ENCODE measurements around the gene ACY1. TPM values are rescaled to one million over a fixed set of nuclear protein-coding genes. Genes with fewer than 3 reads are reported as not detected.
"Not testable (repeated sequence)": the region's sequence is repeated elsewhere in the genome, so short reads cannot be mapped to it uniquely, and the experiment has no call there.

Gene ACY1
- total RNA-seq, 2 experiments from 2014 or later: 18.1 to 21.3 TPM

GRCh38 chr3:52026041-52026440, 42.7 kb downstream of the ACY1 start:
- ATAC-seq: no peak
- Mint-ChIP-seq H3K27me3 (no peaks in the 10 kb centered on the region), H3K4me3 (no peak overlapping the region), H3K36me3 (no peaks in the 10 kb centered on the region), H3K27ac (no peak overlapping the region), H3K9me3 (ENCODE audit: low read depth) (no peaks in the 10 kb centered on the region), H3K4me1 (no peaks in the 10 kb centered on the region)
- no peak for DNase-seq
- CTCF ChIA-PET: no interaction called here

DNA sequence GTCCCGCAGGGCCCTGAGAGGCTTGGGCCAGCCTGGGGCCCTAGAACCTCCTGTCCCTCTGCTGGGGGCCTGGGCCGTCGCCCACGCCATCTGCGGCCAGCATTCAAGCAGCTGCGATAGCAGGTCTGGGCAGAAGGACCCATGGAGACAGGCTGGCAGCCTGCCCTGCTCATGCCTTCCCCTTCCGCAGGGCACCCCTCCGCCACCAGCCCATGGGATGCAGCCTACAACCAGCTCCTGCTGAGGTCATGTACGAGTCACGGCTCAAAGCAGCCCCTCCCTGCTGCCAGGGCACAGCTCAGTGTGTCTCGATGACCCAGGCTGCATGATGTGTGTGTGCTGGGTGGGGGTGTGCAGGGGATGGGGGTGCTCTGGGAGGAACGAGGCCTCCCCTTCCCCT, 45.2 kb downstream of the ACY1 start:
- CTCF ChIA-PET: interaction anchor here (0.6 to 1.5 kb wide), 4 partner anchors 27 to 384 kb away, joined by 3 to 5 read pairs (median 3); no protein-coding TSS in a partner anchor
- H3K9me3 Mint-ChIP-seq (ENCODE audit: low read depth): no peaks in the 10 kb centered on the region
- H3K27ac Mint-ChIP-seq: no peak overlapping the region
- H3K27me3 Mint-ChIP-seq: no peaks in the 10 kb centered on the region
- no peaks in the 10 kb centered on the region for H3K36me3 Mint-ChIP-seq
- no peak overlapping the region for H3K4me3 Mint-ChIP-seq
- no peak for ATAC-seq
- DNase-seq: no peak
- no peaks in the 10 kb centered on the region for H3K4me1 Mint-ChIP-seq

DNA sequence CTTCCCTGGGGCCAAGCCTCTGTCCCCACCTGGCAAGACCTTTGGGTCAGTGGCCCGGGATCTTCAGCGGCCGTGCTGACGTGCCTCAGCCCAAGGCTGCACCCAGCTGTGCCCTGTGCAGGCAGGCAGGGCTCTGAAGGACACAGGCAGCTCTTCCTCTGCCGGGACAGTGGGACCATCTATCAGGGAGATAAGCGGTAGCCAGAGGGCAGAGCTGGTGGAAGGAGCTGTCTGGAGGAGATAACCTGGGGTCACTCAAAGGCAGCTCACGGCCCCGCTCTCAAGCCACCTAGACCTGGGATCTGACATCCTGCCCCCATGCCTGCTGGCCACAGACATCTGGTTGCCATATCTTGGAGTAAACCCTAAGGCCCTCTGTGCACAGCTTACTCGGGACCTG, 45.7 kb downstream of the ACY1 start:
- CTCF ChIA-PET: interaction anchor here (0.6 to 1.5 kb wide), 4 partner anchors 14 to 222 kb away, joined by 3 to 5 read pairs (median 3); no protein-coding TSS in a partner anchor
- H3K4me3 Mint-ChIP-seq: no peak overlapping the region
- no peak for ATAC-seq

DNA sequence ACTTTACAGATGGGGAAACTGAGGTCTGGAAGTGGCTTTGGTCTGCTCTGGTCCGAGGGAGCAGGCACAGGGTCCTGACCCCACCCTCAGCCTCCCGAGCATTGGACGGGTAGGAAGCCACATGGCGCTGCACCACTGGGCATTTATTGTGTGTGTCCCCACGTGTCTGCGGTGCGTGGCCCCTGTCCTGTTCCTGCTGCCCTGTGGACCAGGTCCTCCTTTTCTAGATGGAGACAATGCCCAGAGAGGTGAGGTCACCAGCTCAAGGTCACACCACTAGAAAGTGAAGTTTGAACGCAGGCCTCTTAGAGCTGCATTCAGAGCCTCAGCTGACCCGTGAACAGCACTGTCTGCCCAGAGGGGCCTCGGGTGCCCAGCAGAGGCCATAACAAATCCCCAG, 46.2 kb downstream of the ACY1 start:
- CTCF ChIA-PET: interaction anchor here (0.6 to 1.5 kb wide), 4 partner anchors 15 to 221 kb away, joined by 3 to 5 read pairs (median 3); no protein-coding TSS in a partner anchor
- no peaks in the 10 kb centered on the region for H3K4me1 Mint-ChIP-seq
- DNase-seq (no peak), ATAC-seq (no peak)
- H3K4me3 Mint-ChIP-seq: no peak overlapping the region
- H3K36me3 Mint-ChIP-seq: no peaks in the 10 kb centered on the region
- H3K27ac Mint-ChIP-seq: no peak overlapping the region
- no peaks in the 10 kb centered on the region for H3K27me3 Mint-ChIP-seq
- H3K9me3 Mint-ChIP-seq (ENCODE audit: low read depth): no peaks in the 10 kb centered on the region

More for the DNA sequence above, 45.7 kb downstream of the ACY1 start:
- no peak for DNase-seq
- Mint-ChIP-seq H3K27ac (no peak overlapping the region), H3K9me3 (ENCODE audit: low read depth) (no peaks in the 10 kb centered on the region), H3K27me3 (no peaks in the 10 kb centered on the region), H3K4me1 (no peaks in the 10 kb centered on the region), H3K36me3 (no peaks in the 10 kb centered on the region)

GRCh38 chr3:52030714-52031310, 47.5 kb downstream of the ACY1 start:
- CTCF ChIA-PET: interaction anchor here (1.7 kb wide), 1 partner anchor 29 kb away, joined by 6 read pairs; no protein-coding TSS in a partner anchor

GRCh38 chr3:52031896-52032295, 48.6 kb downstream of the ACY1 start:
- H3K27ac Mint-ChIP-seq: no peak overlapping the region
- H3K4me3 Mint-ChIP-seq: no peak overlapping the region
- DNase-seq: no peak
- no peaks in the 10 kb centered on the region for H3K4me1 Mint-ChIP-seq
- H3K9me3 Mint-ChIP-seq (ENCODE audit: low read depth): no peaks in the 10 kb centered on the region
- CTCF ChIA-PET: interaction anchor here (0.9 to 1.7 kb wide), 3 partner anchors 21 to 58 kb away, joined by 3 to 6 read pairs (median 3); partner anchors contain the start of gene ABHD14B
- no peaks in the 10 kb centered on the region for H3K27me3 Mint-ChIP-seq
- ATAC-seq: no peak
- no peaks in the 10 kb centered on the region for H3K36me3 Mint-ChIP-seq

More at GRCh38 chr3:52030714-52031310, 47.5 kb downstream of the ACY1 start:
- H3K4me3 Mint-ChIP-seq: no peak overlapping the region
- peak; percentile 16 for ATAC-seq
- no peaks in the 10 kb centered on the region for H3K36me3 Mint-ChIP-seq
- no peak for DNase-seq
- H3K4me1 Mint-ChIP-seq: no peaks in the 10 kb centered on the region
- no peak overlapping the region for H3K27ac Mint-ChIP-seq
- H3K9me3 Mint-ChIP-seq (ENCODE audit: low read depth): no peaks in the 10 kb centered on the region
- H3K27me3 Mint-ChIP-seq: no peaks in the 10 kb centered on the region

DNA sequence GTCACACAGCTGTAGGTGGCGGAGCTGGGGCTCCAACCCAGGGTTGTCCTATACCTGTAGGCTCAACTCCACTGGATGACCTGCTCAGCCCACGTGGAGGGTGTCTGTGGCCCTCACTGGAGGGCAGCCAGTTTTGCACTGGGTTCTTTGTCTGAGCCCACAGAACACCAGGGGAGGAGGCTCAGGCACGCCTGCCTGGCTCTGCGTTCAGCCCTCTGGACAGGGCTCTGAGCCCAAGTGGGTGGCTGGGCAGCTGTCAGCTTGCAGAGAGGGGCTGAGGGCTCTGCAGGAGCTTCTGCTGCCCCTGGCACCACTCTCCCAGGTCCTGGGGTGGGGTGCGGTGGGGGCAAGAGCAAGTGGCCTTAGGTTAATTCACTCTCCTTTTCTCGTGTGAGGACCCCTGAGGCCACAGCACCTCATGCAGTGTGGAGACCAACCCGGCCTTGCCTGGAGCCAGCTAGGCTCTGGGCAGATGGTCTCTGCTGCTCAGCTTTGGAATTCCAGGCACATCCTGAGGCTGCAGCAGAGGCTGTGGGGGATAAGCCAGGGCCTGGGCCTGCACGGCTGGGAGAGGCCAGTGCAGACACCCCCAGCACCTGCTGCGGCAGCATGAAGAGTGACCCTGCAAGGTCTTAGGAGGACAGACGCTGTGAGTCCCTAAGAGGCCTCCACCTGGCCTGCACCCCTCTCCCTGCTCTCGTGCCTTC, 49.5 kb downstream of the ACY1 start:
- H3K36me3 Mint-ChIP-seq: no peaks in the 10 kb centered on the region
- no peaks in the 10 kb centered on the region for H3K27me3 Mint-ChIP-seq
- no peaks in the 10 kb centered on the region for H3K9me3 Mint-ChIP-seq (ENCODE audit: low read depth)
- no peak overlapping the region for H3K4me3 Mint-ChIP-seq
- no peak for DNase-seq
- CTCF ChIA-PET: interaction anchor here (1.1 kb wide), 1 partner anchor 20 kb away, joined by 3 read pairs; no protein-coding TSS in a partner anchor
- no peak overlapping the region for H3K27ac Mint-ChIP-seq
- no peaks in the 10 kb centered on the region for H3K4me1 Mint-ChIP-seq
- no peak for ATAC-seq

DNA sequence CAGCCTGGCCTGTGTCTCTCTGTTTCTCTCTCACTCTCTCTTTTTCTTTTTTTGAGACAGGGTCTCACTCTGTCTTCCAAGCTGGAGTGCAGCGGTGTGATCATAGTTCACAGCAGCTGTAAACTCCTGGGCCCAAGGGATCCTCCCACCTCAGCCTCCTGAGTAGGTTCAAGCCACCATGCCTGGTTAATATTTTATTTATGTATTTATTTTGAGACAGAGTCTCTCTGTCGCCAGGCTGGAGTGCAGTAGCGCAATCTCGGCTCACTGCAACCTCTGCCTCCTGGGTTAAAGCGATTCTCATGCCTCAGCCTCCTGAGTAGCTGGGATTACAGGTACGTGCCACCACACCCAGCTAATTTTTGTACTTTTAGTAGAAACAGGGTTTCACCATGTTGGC, 50.4 kb downstream of the ACY1 start:
- H3K36me3 Mint-ChIP-seq; DNase-seq; H3K27ac Mint-ChIP-seq; H3K4me1 Mint-ChIP-seq; ATAC-seq; H3K9me3 Mint-ChIP-seq (ENCODE audit: low read depth); H3K27me3 Mint-ChIP-seq; H3K4me3 Mint-ChIP-seq; CTCF ChIA-PET: not testable (repeated sequence)

DNA sequence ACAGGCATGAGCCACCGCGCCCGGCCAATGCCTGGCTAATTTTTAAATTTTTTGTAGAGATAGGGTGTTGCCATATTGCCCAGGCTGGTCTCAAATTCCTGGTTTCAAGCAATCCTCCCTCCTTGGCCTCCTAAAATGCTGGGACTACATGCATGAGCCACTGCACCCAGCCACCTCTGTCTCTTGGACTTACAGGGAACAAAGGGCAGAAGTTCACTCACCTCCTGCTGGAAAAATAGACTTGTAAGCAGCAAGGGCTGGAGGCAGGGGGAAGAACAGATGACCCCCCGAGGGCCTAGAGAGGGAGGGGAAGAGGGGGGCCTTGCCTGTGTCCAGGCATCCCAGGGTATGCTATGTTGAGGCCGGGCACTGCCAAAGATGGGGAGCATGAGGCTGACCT, 50.9 kb downstream of the ACY1 start:
- CTCF ChIA-PET: no interaction called here
- H3K4me1 Mint-ChIP-seq: no peaks in the 10 kb centered on the region
- DNase-seq (no peak), ATAC-seq (no peak)
- no peaks in the 10 kb centered on the region for H3K27me3 Mint-ChIP-seq
- H3K4me3 Mint-ChIP-seq: no peak overlapping the region
- no peaks in the 10 kb centered on the region for H3K9me3 Mint-ChIP-seq (ENCODE audit: low read depth)
- H3K27ac Mint-ChIP-seq: no peak overlapping the region
- H3K36me3 Mint-ChIP-seq: no peaks in the 10 kb centered on the region

GRCh38 chr3:52034651-52035050, 51.3 kb downstream of the ACY1 start:
- Mint-ChIP-seq H3K36me3 (no peaks in the 10 kb centered on the region), H3K27ac (no peak overlapping the region), H3K27me3 (no peaks in the 10 kb centered on the region), H3K9me3 (ENCODE audit: low read depth) (no peaks in the 10 kb centered on the region), H3K4me1 (no peaks in the 10 kb centered on the region), H3K4me3 (no peak overlapping the region)
- no peak for DNase-seq
- no peak for ATAC-seq
- CTCF ChIA-PET: no interaction called here

GRCh38 chr3:52036222-52036694, 52.9 kb downstream of the ACY1 start:
- no peaks in the 10 kb centered on the region for H3K9me3 Mint-ChIP-seq (ENCODE audit: low read depth)
- H3K4me1 Mint-ChIP-seq: no peaks in the 10 kb centered on the region
- no peaks in the 10 kb centered on the region for H3K27me3 Mint-ChIP-seq
- no peak overlapping the region for H3K4me3 Mint-ChIP-seq
- no peak for ATAC-seq
- CTCF ChIA-PET: interaction anchor here (0.7 to 2.8 kb wide), 4 partner anchors 19 to 87 kb away, joined by 3 to 9 read pairs (median 4); no protein-coding TSS in a partner anchor
- H3K27ac Mint-ChIP-seq: no peak overlapping the region
- no peaks in the 10 kb centered on the region for H3K36me3 Mint-ChIP-seq
- no peak for DNase-seq

- CTCF ChIA-PET: interaction anchor here (0.6 to 2.8 kb wide), 5 partner anchors 19 to 162 kb away, joined by 3 to 9 read pairs (median 5); partner anchors contain the start of gene IQCF5
- no peaks in the 10 kb centered on the region for H3K4me1 Mint-ChIP-seq
Measured at GRCh38 chr3:52036829-52037228, 53.5 kb downstream of the ACY1 start.

DNA sequence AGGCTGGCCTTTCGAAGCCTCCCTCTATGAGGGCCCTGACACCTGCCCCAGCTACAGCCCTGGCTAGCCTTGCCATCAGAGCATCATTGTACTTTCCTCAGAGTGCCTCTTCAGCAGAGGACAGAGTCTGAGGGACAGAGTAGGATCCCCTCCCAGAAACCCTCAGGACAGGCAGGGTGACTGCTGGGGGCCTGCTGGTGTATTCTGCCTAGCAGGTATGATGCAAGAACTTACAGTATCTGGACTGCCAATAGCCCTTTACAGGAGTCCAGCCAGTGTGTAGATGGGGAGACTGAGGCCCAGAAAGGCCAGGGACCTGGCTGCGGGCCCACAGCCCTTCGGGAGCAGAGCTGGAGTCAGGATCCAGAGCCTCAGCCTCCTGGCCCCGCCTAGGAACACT, 54.0 kb downstream of the ACY1 start:
- Mint-ChIP-seq H3K4me3 (no peak overlapping the region), H3K27me3 (no peaks in the 10 kb centered on the region), H3K36me3 (no peaks in the 10 kb centered on the region), H3K9me3 (ENCODE audit: low read depth) (no peaks in the 10 kb centered on the region), H3K4me1 (no peaks in the 10 kb centered on the region), H3K27ac (no peak overlapping the region)
- ATAC-seq: no peak
- no peak for DNase-seq
- CTCF ChIA-PET: interaction anchor here (0.6 to 2.8 kb wide), 4 partner anchors 36 to 162 kb away, joined by 3 to 9 read pairs (median 4); partner anchors contain the start of gene IQCF5

More at GRCh38 chr3:52036829-52037228, 53.5 kb downstream of the ACY1 start:
- no peak overlapping the region for H3K27ac Mint-ChIP-seq
- ATAC-seq (no peak), DNase-seq (no peak)
- H3K4me3 Mint-ChIP-seq: no peak overlapping the region
- no peaks in the 10 kb centered on the region for H3K36me3 Mint-ChIP-seq
- no peaks in the 10 kb centered on the region for H3K27me3 Mint-ChIP-seq
- H3K9me3 Mint-ChIP-seq (ENCODE audit: low read depth): no peaks in the 10 kb centered on the region

Measured in activated CD8-positive, alpha-beta memory T cell treated with anti-CD3 and anti-CD28 coated beads, Interleukin-2, amount 10 ng/mL, durations not matched to agents 7 days and 5 days (primary cell).